GM23338 (cell line): ENCODE measurements around the gene LCNL1. TPM values are rescaled to one million over a fixed set of nuclear protein-coding genes. Genes with fewer than 3 reads are reported as not detected.
A peak's percentile ranks its signal among the peaks of the same experiment; 100 is the strongest.

Source experiments
- ATAC-seq: fragments of 200-7000 bp; cut with Tn5 transposase; 3 replicates; pipeline ENCODE4 v1.9.1; 2020
- DNase-seq: peaks from one replicate; pipeline ENCODE4 v3.0.0-alpha.2; 2015; ENCODE audit warnings: low spot score
- H2AFZ ChIP-seq: fragments of 200-600 bp; sonication (generic); 2 replicates; pipeline ENCODE4 v1.8.0; 2016; ENCODE audit warnings: antibody characterized with exemption, mild to moderate bottlenecking, moderate library complexity
- H3F3A ChIP-seq: fragments of 200-600 bp; sonication (generic); replicated peaks from 2 replicates; pipeline ENCODE4 v1.8.0; 2017; ENCODE audit warnings: antibody characterized with exemption, mixed run types, low read depth
- H3K27ac ChIP-seq: fragments of 200-600 bp; sonication (generic); 2 replicates; pipeline ENCODE4 v1.6.1; 2016; ENCODE audit warnings: low read depth
- H3K27me3 ChIP-seq: fragments of 200-600 bp; sonication (generic); 2 replicates; pipeline ENCODE4 v1.8.0; 2016; ENCODE audit warnings: mild to moderate bottlenecking, mixed run types, moderate library complexity; ENCODE audit not compliant: insufficient read depth
- H3K36me3 ChIP-seq: fragments of 200-600 bp; sonication (generic); 2 replicates; pipeline ENCODE4 v1.8.0; 2016; ENCODE audit warnings: mild to moderate bottlenecking; ENCODE audit not compliant: insufficient read depth
- H3K4me1 ChIP-seq: fragments of 200-600 bp; sonication (generic); 2 replicates; pipeline ENCODE4 v1.8.0; 2016; ENCODE audit warnings: mild to moderate bottlenecking, moderate library complexity; ENCODE audit not compliant: insufficient read depth
- H3K4me2 ChIP-seq: fragments of 200-600 bp; sonication (generic); 2 replicates; pipeline ENCODE4 v1.7.1; 2017; ENCODE audit warnings: mixed run types
- H3K4me3 ChIP-seq: fragments of 200-600 bp; sonication (generic); 2 replicates; pipeline ENCODE4 v1.6.1; 2016; ENCODE audit warnings: mixed run types
- H3K79me2 ChIP-seq: fragments of 200-600 bp; sonication (generic); replicated peaks from 2 replicates; pipeline ENCODE4 v1.8.0; 2017; ENCODE audit warnings: mild to moderate bottlenecking; ENCODE audit not compliant: insufficient read depth
- H3K9me2 ChIP-seq: fragments of 200-600 bp; sonication (generic); 2 replicates; pipeline ENCODE4 v1.8.0; 2017; ENCODE audit not compliant: insufficient read depth
- H4K20me1 ChIP-seq: fragments of 200-600 bp; sonication (generic); replicated peaks from 2 replicates; pipeline ENCODE4 v1.8.0; 2017; ENCODE audit warnings: mild to moderate bottlenecking; ENCODE audit not compliant: insufficient read depth
- H3K27ac Mint-ChIP-seq: 2 replicates; pipeline ENCODE4 v1.8.0; 2020; ENCODE audit warnings: inconsistent platforms, mild to moderate bottlenecking, moderate library complexity, mixed read lengths
- H3K27me3 Mint-ChIP-seq: 3 replicates; pipeline ENCODE4 v1.8.0; 2022; ENCODE audit warnings: low read depth, mild to moderate bottlenecking, moderate library complexity, mixed read lengths, inconsistent platforms; ENCODE audit not compliant: insufficient read depth, poor library complexity
- H3K36me3 Mint-ChIP-seq: 3 replicates; pipeline ENCODE4 v1.8.0; 2021; ENCODE audit warnings: low read depth, mild to moderate bottlenecking, inconsistent platforms, moderate library complexity, mixed read lengths
- H3K4me1 Mint-ChIP-seq: 3 replicates; pipeline ENCODE4 v1.8.0; 2020; ENCODE audit warnings: mild to moderate bottlenecking, inconsistent platforms, mixed read lengths
- H3K4me3 Mint-ChIP-seq: 3 replicates; pipeline ENCODE4 v1.8.0; 2021; ENCODE audit warnings: moderate library complexity, mild to moderate bottlenecking, inconsistent platforms, mixed read lengths
- H3K9me3 Mint-ChIP-seq: 3 replicates; pipeline ENCODE4 v1.8.0; 2020; ENCODE audit warnings: moderate library complexity, mild to moderate bottlenecking, inconsistent platforms, mixed read lengths
- CREB1 ChIP-seq: fragments of 250-450 bp; sonication (Bioruptor Pico); IDR thresholded peaks from 2 replicates; pipeline ENCODE4 v1.5.0; 2020; ENCODE audit warnings: low read depth, mild to moderate bottlenecking, moderate library complexity
- EZH2 ChIP-seq: fragments of 200-600 bp; sonication (generic); IDR thresholded peaks from one replicate; pipeline ENCODE4 v1.8.0; 2017; ENCODE audit warnings: antibody characterized with exemption, mild to moderate bottlenecking, low read depth; ENCODE audit not compliant: unreplicated experiment
- EZH2phosphoT487 ChIP-seq: fragments of 200-600 bp; sonication (generic); IDR thresholded peaks from one replicate; pipeline ENCODE4 v1.8.1; 2018; ENCODE audit warnings: antibody characterized with exemption; ENCODE audit not compliant: unreplicated experiment
- JUNB ChIP-seq: IDR thresholded peaks from one replicate; pipeline ENCODE4 v1.6.1; 2016; ENCODE audit warnings: antibody characterized with exemption; ENCODE audit not compliant: unreplicated experiment
- NANOG ChIP-seq: IDR thresholded peaks from 2 replicates; pipeline ENCODE4 v1.6.1; 2016; ENCODE audit warnings: antibody characterized with exemption, borderline replicate concordance
- STAT1 ChIP-seq: IDR thresholded peaks from one replicate; pipeline ENCODE4 v1.6.1; 2016; ENCODE audit warnings: antibody characterized with exemption; ENCODE audit not compliant: unreplicated experiment
- ZNF114 ChIP-seq: fragments of 250-450 bp; sonication (Bioruptor Pico); IDR thresholded peaks from 2 replicates; pipeline ENCODE4 v1.5.0; 2020; ENCODE audit warnings: mild to moderate bottlenecking, moderate library complexity
- ZNF331 ChIP-seq: fragments of 250-450 bp; sonication (Bioruptor Pico); IDR thresholded peaks from 2 replicates; pipeline ENCODE4 v1.5.0; 2020; ENCODE audit warnings: low read depth, mild to moderate bottlenecking, moderate library complexity
- polyA plus RNA-seq: library from polyadenylated mRNA; unstranded; fragments of >200 nt; fragmentation: Nextera tagmentation; extraction: Ambion mirVana; gene quantifications from 2 replicates; pipeline ENCODE4 v1.2.1, GENCODE V29; 2016
- total RNA-seq: library from RNA; depleted of rRNA; stranded (reverse); fragments of >200 nt; shearing (Covaris generic); gene quantifications from 2 replicates; pipeline ENCODE4 v1.2.3, GENCODE V29; 2014
- TF ChIP-seq, protein P1 (sequence below): fragments of 250-450 bp; sonication (Bioruptor Pico); IDR thresholded peaks from 2 replicates; pipeline ENCODE4 v1.5.0; 2020; ENCODE audit warnings: mild to moderate bottlenecking, moderate library complexity
- TF ChIP-seq, protein P2 (sequence below): IDR thresholded peaks from 2 replicates; pipeline ENCODE4 v1.6.1; 2016; ENCODE audit warnings: antibody characterized with exemption
- TF ChIP-seq, protein P3 (sequence below), 2 experiments: fragments of 200-600 bp in 1 of 2; sonication (generic) in 1 of 2; conservative IDR thresholded peaks; 2 replicates each; pipeline versions ENCODE4 v1.5.1 to v1.6.1; 2016 to 2017; ENCODE audit warnings: antibody characterized with exemption in 2 of 2, low read depth in 2 of 2, mild to moderate bottlenecking in 2 of 2, moderate library complexity in 1 of 2

The LCNL1 gene
- total and polyA plus RNA-seq, 2 experiments from 2014 or later = 0.11 TPM; not detected in 1

DNA sequence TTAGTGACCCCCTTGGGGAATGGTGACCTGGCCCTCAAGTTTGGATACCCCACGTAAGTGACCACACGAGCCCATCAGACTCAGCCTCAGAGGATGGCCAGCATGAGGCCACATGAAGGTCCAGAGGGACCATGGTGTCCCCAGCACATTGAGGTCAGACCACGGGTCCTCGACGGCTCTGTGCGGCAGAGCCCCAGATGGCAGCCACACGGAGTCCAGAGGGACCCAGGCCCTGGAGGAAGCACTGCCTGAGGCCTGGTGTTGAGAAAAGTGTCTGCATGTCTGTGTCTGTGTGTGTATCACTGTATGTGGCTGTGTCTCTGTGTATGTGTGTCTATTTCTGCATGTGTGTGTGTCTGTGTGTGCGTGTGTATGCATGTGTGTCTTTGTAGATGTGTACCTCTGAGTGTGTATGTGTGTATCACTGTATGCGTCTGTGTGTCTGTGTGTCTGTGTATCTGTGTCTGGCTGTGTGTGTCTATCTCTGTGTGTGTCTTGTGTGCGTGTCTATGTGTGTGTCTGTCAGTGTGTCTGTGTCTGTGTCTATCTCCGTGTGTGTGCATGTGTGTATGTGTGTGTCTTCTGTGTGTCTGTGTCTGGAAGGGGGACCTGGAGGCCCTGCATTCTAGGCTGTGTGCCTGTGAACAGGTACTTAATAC, 992 bp downstream of the LCNL1 start:
- Mint-ChIP-seq H3K36me3 (no peaks in the 10 kb centered on the region; the same call in 2 of the 3 replicates), H3K4me1 (no peaks in the 10 kb centered on the region; the same call in 2 of the 3 replicates), H3K27me3 (peaks cover 22% of the 10 kb centered on the region), H3K27ac (no peak overlapping the region), H3K4me3 (0 out of 3 replicates have a peak overlapping the region, but pooled peaks have one; percentile 2), H3K9me3 (no peaks in the 10 kb centered on the region)
- Histone ChIP-seq H3K79me2 (no peaks in the 10 kb centered on the region), H3K36me3 (no peaks in the 10 kb centered on the region), H4K20me1 (no peaks in the 10 kb centered on the region), H3K4me3 (no peak overlapping the region), H3K4me2 (no peak overlapping the region), H3K27me3 (peaks cover 39% of the 10 kb centered on the region), H3K4me1 (peaks cover 3% of the 10 kb centered on the region; the same call in 1 of the 2 replicates), H3K27ac (no peak overlapping the region), H3K9me2 (no peaks in the 10 kb centered on the region), H2AFZ (no peak overlapping the region), H3F3A (no peaks in the 10 kb centered on the region)
- TF ChIP-seq NANOG (no peak), ZNF331 (CRISPR knock-in tag) (no peak), STAT1 (no peak), EZH2phosphoT487 (no peak), JUNB (no peak), CREB1 (no peak), ZNF114 (CRISPR knock-in tag) (no peak), EZH2 (no peak)
- TF ChIP-seq, protein P1, sequence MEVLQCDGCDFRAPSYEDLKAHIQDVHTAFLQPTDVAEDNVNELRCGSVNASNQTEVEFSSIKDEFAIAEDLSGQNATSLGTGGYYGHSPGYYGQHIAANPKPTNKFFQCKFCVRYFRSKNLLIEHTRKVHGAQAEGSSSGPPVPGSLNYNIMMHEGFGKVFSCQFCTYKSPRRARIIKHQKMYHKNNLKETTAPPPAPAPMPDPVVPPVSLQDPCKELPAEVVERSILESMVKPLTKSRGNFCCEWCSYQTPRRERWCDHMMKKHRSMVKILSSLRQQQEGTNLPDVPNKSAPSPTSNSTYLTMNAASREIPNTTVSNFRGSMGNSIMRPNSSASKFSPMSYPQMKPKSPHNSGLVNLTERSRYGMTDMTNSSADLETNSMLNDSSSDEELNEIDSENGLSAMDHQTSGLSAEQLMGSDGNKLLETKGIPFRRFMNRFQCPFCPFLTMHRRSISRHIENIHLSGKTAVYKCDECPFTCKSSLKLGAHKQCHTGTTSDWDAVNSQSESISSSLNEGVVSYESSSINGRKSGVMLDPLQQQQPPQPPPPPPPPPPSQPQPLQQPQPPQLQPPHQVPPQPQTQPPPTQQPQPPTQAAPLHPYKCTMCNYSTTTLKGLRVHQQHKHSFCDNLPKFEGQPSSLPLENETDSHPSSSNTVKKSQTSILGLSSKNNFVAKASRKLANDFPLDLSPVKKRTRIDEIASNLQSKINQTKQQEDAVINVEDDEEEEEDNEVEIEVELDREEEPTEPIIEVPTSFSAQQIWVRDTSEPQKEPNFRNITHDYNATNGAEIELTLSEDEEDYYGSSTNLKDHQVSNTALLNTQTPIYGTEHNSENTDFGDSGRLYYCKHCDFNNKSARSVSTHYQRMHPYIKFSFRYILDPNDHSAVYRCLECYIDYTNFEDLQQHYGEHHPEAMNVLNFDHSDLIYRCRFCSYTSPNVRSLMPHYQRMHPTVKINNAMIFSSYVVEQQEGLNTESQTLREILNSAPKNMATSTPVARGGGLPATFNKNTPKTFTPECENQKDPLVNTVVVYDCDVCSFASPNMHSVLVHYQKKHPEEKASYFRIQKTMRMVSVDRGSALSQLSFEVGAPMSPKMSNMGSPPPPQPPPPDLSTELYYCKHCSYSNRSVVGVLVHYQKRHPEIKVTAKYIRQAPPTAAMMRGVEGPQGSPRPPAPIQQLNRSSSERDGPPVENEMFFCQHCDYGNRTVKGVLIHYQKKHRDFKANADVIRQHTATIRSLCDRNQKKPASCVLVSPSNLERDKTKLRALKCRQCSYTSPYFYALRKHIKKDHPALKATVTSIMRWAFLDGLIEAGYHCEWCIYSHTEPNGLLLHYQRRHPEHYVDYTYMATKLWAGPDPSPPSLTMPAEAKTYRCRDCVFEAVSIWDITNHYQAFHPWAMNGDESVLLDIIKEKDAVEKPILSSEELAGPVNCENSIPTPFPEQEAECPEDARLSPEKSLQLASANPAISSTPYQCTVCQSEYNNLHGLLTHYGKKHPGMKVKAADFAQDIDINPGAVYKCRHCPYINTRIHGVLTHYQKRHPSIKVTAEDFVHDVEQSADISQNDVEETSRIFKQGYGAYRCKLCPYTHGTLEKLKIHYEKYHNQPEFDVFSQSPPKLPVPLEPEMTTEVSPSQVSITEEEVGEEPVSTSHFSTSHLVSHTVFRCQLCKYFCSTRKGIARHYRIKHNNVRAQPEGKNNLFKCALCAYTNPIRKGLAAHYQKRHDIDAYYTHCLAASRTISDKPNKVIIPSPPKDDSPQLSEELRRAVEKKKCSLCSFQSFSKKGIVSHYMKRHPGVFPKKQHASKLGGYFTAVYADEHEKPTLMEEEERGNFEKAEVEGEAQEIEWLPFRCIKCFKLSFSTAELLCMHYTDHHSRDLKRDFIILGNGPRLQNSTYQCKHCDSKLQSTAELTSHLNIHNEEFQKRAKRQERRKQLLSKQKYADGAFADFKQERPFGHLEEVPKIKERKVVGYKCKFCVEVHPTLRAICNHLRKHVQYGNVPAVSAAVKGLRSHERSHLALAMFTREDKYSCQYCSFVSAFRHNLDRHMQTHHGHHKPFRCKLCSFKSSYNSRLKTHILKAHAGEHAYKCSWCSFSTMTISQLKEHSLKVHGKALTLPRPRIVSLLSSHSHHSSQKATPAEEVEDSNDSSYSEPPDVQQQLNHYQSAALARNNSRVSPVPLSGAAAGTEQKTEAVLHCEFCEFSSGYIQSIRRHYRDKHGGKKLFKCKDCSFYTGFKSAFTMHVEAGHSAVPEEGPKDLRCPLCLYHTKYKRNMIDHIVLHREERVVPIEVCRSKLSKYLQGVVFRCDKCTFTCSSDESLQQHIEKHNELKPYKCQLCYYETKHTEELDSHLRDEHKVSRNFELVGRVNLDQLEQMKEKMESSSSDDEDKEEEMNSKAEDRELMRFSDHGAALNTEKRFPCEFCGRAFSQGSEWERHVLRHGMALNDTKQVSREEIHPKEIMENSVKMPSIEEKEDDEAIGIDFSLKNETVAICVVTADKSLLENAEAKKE (CRISPR knock-in tag) = no peak
- TF ChIP-seq, protein P2, sequence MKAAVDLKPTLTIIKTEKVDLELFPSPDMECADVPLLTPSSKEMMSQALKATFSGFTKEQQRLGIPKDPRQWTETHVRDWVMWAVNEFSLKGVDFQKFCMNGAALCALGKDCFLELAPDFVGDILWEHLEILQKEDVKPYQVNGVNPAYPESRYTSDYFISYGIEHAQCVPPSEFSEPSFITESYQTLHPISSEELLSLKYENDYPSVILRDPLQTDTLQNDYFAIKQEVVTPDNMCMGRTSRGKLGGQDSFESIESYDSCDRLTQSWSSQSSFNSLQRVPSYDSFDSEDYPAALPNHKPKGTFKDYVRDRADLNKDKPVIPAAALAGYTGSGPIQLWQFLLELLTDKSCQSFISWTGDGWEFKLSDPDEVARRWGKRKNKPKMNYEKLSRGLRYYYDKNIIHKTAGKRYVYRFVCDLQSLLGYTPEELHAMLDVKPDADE = no peak
- TF ChIP-seq, protein P3, sequence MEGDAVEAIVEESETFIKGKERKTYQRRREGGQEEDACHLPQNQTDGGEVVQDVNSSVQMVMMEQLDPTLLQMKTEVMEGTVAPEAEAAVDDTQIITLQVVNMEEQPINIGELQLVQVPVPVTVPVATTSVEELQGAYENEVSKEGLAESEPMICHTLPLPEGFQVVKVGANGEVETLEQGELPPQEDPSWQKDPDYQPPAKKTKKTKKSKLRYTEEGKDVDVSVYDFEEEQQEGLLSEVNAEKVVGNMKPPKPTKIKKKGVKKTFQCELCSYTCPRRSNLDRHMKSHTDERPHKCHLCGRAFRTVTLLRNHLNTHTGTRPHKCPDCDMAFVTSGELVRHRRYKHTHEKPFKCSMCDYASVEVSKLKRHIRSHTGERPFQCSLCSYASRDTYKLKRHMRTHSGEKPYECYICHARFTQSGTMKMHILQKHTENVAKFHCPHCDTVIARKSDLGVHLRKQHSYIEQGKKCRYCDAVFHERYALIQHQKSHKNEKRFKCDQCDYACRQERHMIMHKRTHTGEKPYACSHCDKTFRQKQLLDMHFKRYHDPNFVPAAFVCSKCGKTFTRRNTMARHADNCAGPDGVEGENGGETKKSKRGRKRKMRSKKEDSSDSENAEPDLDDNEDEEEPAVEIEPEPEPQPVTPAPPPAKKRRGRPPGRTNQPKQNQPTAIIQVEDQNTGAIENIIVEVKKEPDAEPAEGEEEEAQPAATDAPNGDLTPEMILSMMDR (conservative IDR thresholded peaks at IDR 0.05; ENCODE audit: low read depth in 2 of 2) = no peak
- no peak for ATAC-seq
- no peak for DNase-seq
